GM12878 (cell line): Measurements from ENCODE around the gene LRWD1. TPM values are rescaled to one million over a fixed set of nuclear protein-coding genes. Genes with fewer than 3 reads are reported as not detected.
"Not testable (repeated sequence)": the region's sequence is repeated elsewhere in the genome, so short reads cannot be mapped to it uniquely, and the experiment has no call there.

Experiments
- ATAC-seq: fragments of 200-7000 bp; cut with Tn5 transposase; 3 replicates; pipeline ENCODE4 v1.9.1; 2020; ENCODE audit warnings: mild to moderate bottlenecking, moderate library complexity
- BruUV-seq: library from RNA; stranded (reverse); fragments of 400-500 nt; replicated peaks from 2 replicates; lab custom pipeline; 2021; lab: Mats Ljungman, UMichigan
- CTCF ChIA-PET: fragments of 300-600 bp; sonication (Branson Sonifier 250); formaldehyde crosslinking; extraction: SDS; loops from one replicate; lab custom pipeline; 2021; ENCODE audit warnings: inconsistent platforms; lab: Yijun Ruan, JAX
- POLR2A ChIA-PET: fragments of 350-600 bp; formaldehyde crosslinking; extraction: SDS; loops from one replicate; lab custom pipeline; 2021; ENCODE audit warnings: inconsistent platforms; lab: Charles Lee
- RAD21 ChIA-PET: fragments of 300-600 bp; sonication (Branson Sonifier 250); formaldehyde crosslinking; loops from one replicate; lab custom pipeline; 2023; ENCODE audit warnings: antibody characterized with exemption; ENCODE audit not compliant: unreplicated experiment; lab: Charles Lee
- SMC1A ChIA-PET: fragments of 300-600 bp; sonication (Branson Sonifier 250); formaldehyde crosslinking; loops from one replicate; lab custom pipeline; 2023; ENCODE audit not compliant: unreplicated experiment, uncharacterized antibody; lab: Charles Lee
- DNase-seq: peaks from one replicate; pipeline ENCODE4 v3.0.0-alpha.2; 2011; ENCODE audit warnings: low read depth, low spot score
- FAIRE-seq: peaks from 3 replicates; lab custom pipeline; 2011; peaks lifted over from hg19 to GRCh38; lab: Jason Lieb, UNC
- H2AFZ ChIP-seq: 2 replicates; pipeline ENCODE4 v1.6.0; 2011; ENCODE audit warnings: low read depth, low read length, control low read depth; ENCODE audit not compliant: control insufficient read depth
- H3K27ac ChIP-seq: 2 replicates; pipeline ENCODE4 v1.5.1; 2011; ENCODE audit warnings: control low read depth; ENCODE audit not compliant: control insufficient read depth, insufficient read depth
- H3K27me3 ChIP-seq, 2 experiments: replicated peaks in 1 of 2; 2 replicates each; pipeline versions ENCODE4 v1.6.0 to v1.6.1; 2011; ENCODE audit warnings: low read length in 1 of 2; ENCODE audit not compliant: control insufficient read depth in 2 of 2, insufficient read depth in 2 of 2
- H3K36me3 ChIP-seq, 2 experiments: 2 replicates each; pipeline ENCODE4 v1.5.1; 2011; ENCODE audit warnings: low read length in 1 of 2; ENCODE audit not compliant: control insufficient read depth in 2 of 2, insufficient read depth in 2 of 2
- H3K4me1 ChIP-seq: 2 replicates; pipeline ENCODE4 v1.6.1; 2011; ENCODE audit warnings: mild to moderate bottlenecking, low read length, moderate library complexity, mixed read lengths; ENCODE audit not compliant: control insufficient read depth, insufficient read depth
- H3K4me2 ChIP-seq: 2 replicates; pipeline ENCODE4 v1.6.0; 2011; ENCODE audit warnings: control low read depth; ENCODE audit not compliant: control insufficient read depth, insufficient read depth
- H3K4me3 ChIP-seq: fragments of 200-600 bp; sonication (generic); 2 replicates; pipeline ENCODE4 v1.5.1; 2016
- H3K79me2 ChIP-seq: 2 replicates; pipeline ENCODE4 v1.6.0; 2011; ENCODE audit warnings: low read length; ENCODE audit not compliant: control insufficient read depth, insufficient read depth
- H3K9ac ChIP-seq: 2 replicates; pipeline ENCODE4 v1.8.0; 2011; ENCODE audit warnings: low read length, control low read depth, mixed read lengths; ENCODE audit not compliant: control insufficient read depth, insufficient read depth
- H3K9me3 ChIP-seq: replicated peaks from 3 replicates; pipeline ENCODE4 v1.5.1; 2011; ENCODE audit warnings: mild to moderate bottlenecking, low read length; ENCODE audit not compliant: control insufficient read depth, insufficient read depth
- H4K20me1 ChIP-seq: 2 replicates; pipeline ENCODE4 v1.6.0; 2011; ENCODE audit not compliant: control insufficient read depth, insufficient read depth
- WGBS: methylation state at CpG from one replicate; pipeline ENCODE4 v1.1.6; 2016; ENCODE audit warnings: low lambda C conversion rate; ENCODE audit not compliant: insufficient replicate concordance, insufficient coverage; ENCODE audit errors: missing lambda C conversion rate; 5-methylcytosine and 5-hydroxymethylcytosine counted together
- in situ Hi-C: fragments of 300-500 bp; cut with MboI; formaldehyde crosslinking; loops from 9 replicates; pipeline ENCODE4 v1.14.3; 2018; ENCODE audit warnings: mixed read lengths
- intact Hi-C: fragments of 100-400 bp; cut with micrococcal nuclease; formaldehyde crosslinking; loops from one replicate; pipeline ENCODE4 v1.14.2; 2022; ENCODE audit not compliant: unreplicated experiment
- polyA plus RNA-seq, 11 experiments: library from polyadenylated mRNA; depleted of rRNA in 4 of 11; unstranded in 6 of 11; stranded (reverse) in 5 of 11; fragments of >200 nt; fragmentation: Nextera tagmentation in 4 of 11; fragmentation: Illumina TruSeq in 1 of 11; extraction: Ambion mirVana in 4 of 11; extraction: Trizol in 1 of 11; gene quantifications; 1 replicate in 1 of 11; 2 replicates in 10 of 11; pipeline versions ENCODE4 v1.2.1 to v1.2.3, GENCODE V29; 2011 to 2016; ENCODE audit warnings: inconsistent platforms in 2 of 11, missing spikeins in 2 of 11, low read depth in 1 of 11
- total RNA-seq, 4 experiments: library from RNA; depleted of rRNA in 3 of 4; stranded (reverse); fragments of >200 nt in 3 of 4; fragmentation: Illumina TruSeq in 1 of 4; extraction: Trizol in 1 of 4; gene quantifications; 2 replicates each; pipeline versions ENCODE4 v1.2.1 to v1.2.3, GENCODE V29; 2013 to 2021

Gene LRWD1
- total and polyA plus RNA-seq, 10 of the 15 experiments (the other 5 are each of a cell fraction or from before 2014, with no cell fraction given) = 0.40 to 64.4 (median 26.1) TPM

- FAIRE-seq, RAD21 ChIA-PET, H3K27ac ChIP-seq, intact Hi-C loops, in situ Hi-C loops, H3K4me3 ChIP-seq, DNase-seq, H2AFZ ChIP-seq, H4K20me1 ChIP-seq, H3K9me3 ChIP-seq, H3K9ac ChIP-seq, H3K4me1 ChIP-seq, H3K27me3 ChIP-seq, POLR2A ChIA-PET, H3K36me3 ChIP-seq, H3K4me2 ChIP-seq, CTCF ChIA-PET, SMC1A ChIA-PET, H3K79me2 ChIP-seq: not testable (repeated sequence)
- peak; percentile 79 for ATAC-seq
- BruUV-seq = TSS peak; percentile 84
- WGBS = no CpG with 5 or more reads among the region's 67 CpGs
Measured at GRCh38 chr7:102494473-102495149, 29.8 kb downstream of the LRWD1 start.

DNA sequence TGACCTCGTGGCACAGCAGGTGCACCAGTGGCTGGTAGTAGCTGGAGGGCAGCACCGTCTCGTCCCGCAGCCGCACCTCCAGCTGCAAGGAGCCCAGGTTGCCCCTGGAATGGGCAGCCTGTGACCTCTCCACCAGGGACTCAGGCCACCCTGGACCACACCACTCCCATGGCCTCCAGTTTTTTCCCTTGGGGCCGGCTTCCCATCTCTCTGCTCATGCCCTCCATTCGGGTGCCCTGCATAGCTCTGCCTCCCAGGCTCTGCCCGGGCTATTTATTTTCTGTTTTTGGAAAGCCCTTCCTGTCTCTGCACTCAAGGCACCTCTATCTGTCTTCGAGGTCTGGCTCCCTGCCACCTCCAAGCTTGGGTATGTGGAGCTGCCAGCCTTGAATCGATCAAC, 32.1 kb downstream of the LRWD1 start:
- WGBS = 84% methylated on average over 3 of the region's 10 CpGs
- H3K27ac ChIP-seq, H3K4me2 ChIP-seq, H3K9ac ChIP-seq, intact Hi-C loops, BruUV-seq, H4K20me1 ChIP-seq, CTCF ChIA-PET, H3K79me2 ChIP-seq, RAD21 ChIA-PET, H3K27me3 ChIP-seq, in situ Hi-C loops, H3K9me3 ChIP-seq, H3K4me3 ChIP-seq, DNase-seq, FAIRE-seq, POLR2A ChIA-PET, ATAC-seq, H3K4me1 ChIP-seq, H3K36me3 ChIP-seq, SMC1A ChIA-PET, H2AFZ ChIP-seq: not testable (repeated sequence)

DNA sequence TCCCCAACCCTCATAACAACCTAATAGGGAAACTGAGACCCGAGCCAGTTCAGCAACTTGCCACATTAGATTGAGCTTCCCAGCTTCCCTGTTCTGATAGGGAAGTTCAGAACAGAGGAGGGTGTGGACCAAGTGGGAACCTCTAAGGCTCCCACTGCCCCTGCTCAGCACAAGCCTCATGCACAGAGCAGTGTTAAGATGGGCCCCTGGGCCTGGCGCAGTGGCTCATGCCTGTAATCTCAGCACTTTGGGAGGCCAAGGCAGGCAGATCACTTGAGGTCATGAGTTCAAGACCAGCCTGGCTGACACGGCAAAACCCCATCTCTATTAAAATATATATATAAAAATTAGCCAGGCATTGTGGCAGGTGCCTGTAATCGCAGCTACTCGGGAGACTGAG, 32.5 kb downstream of the LRWD1 start:
- CTCF ChIA-PET = not testable (repeated sequence)
- WGBS = 83% methylated on average over 1 of the region's 5 CpGs

GRCh38 chr7:102498321-102498720, 33.5 kb downstream of the LRWD1 start:
- WGBS = 93% methylated on average over 10 of the region's 16 CpGs
- H3K9me3 ChIP-seq, SMC1A ChIA-PET, H4K20me1 ChIP-seq, CTCF ChIA-PET, FAIRE-seq, H3K4me2 ChIP-seq, in situ Hi-C loops, H3K27me3 ChIP-seq, DNase-seq, H3K9ac ChIP-seq, H3K4me1 ChIP-seq, H3K79me2 ChIP-seq, H3K27ac ChIP-seq, H2AFZ ChIP-seq, H3K36me3 ChIP-seq, ATAC-seq, intact Hi-C loops, POLR2A ChIA-PET, BruUV-seq, H3K4me3 ChIP-seq, RAD21 ChIA-PET: not testable (repeated sequence)

More for the DNA sequence above, 32.5 kb downstream of the LRWD1 start:
- H3K9ac ChIP-seq, H3K36me3 ChIP-seq, FAIRE-seq, H4K20me1 ChIP-seq, H3K27ac ChIP-seq, H3K4me3 ChIP-seq, ATAC-seq, in situ Hi-C loops, DNase-seq, RAD21 ChIA-PET, BruUV-seq, H3K27me3 ChIP-seq, H3K9me3 ChIP-seq, POLR2A ChIA-PET, H3K4me2 ChIP-seq, H2AFZ ChIP-seq, H3K79me2 ChIP-seq, intact Hi-C loops, SMC1A ChIA-PET, H3K4me1 ChIP-seq: not testable (repeated sequence)
